Astrocyte (in vitro differentiated cells and primary cell): ENCODE data around the gene TGM2. TPM values are rescaled to one million over a fixed set of nuclear protein-coding genes. Genes with fewer than 3 reads are reported as not detected.

Experiments used
- DNase-seq: peaks from one replicate; pipeline ENCODE4 v3.0.0-alpha.2; 2010; ENCODE audit warnings: low read depth
- FAIRE-seq: peaks from 2 replicates; lab custom pipeline; 2011; peaks lifted over from hg19 to GRCh38; lab: Jason Lieb, UNC
- H2AFZ ChIP-seq: 2 replicates; pipeline ENCODE4 v1.6.0; 2012; ENCODE audit warnings: low read depth, low read length, inconsistent platforms
- H3K27ac ChIP-seq: 2 replicates; pipeline ENCODE4 v1.5.1; 2011; ENCODE audit warnings: low read depth, low read length, inconsistent platforms
- H3K27me3 ChIP-seq: 2 replicates; pipeline ENCODE4 v1.6.0; 2011; ENCODE audit warnings: low read length, inconsistent platforms; ENCODE audit not compliant: insufficient read depth
- H3K36me3 ChIP-seq: 2 replicates; pipeline ENCODE4 v1.5.1; 2011; ENCODE audit warnings: low read length, inconsistent platforms; ENCODE audit not compliant: insufficient read depth
- H3K4me1 ChIP-seq: 2 replicates; pipeline ENCODE4 v1.5.1; 2011; ENCODE audit warnings: low read length, inconsistent platforms; ENCODE audit not compliant: insufficient read depth
- H3K4me2 ChIP-seq: 2 replicates; pipeline ENCODE4 v1.6.0; 2012; ENCODE audit warnings: low read length, inconsistent platforms
- H3K4me3 ChIP-seq: 2 replicates; pipeline ENCODE4 v1.5.1; 2011; ENCODE audit warnings: low read depth, mild to moderate bottlenecking, low read length, inconsistent platforms; ENCODE audit not compliant: insufficient read depth
- H3K79me2 ChIP-seq: 2 replicates; pipeline ENCODE4 v1.6.0; 2012; ENCODE audit warnings: mild to moderate bottlenecking, low read length, inconsistent platforms; ENCODE audit not compliant: insufficient read depth
- H3K9ac ChIP-seq: 2 replicates; pipeline ENCODE4 v1.6.0; 2012; ENCODE audit warnings: mild to moderate bottlenecking, low read length, inconsistent platforms
- H3K9me3 ChIP-seq: 2 replicates; pipeline ENCODE4 v1.5.1; 2012; ENCODE audit warnings: low read depth, mild to moderate bottlenecking, low read length, inconsistent platforms; ENCODE audit not compliant: insufficient read depth
- H4K20me1 ChIP-seq: 2 replicates; pipeline ENCODE4 v1.6.0; 2012; ENCODE audit warnings: low read length, inconsistent platforms; ENCODE audit not compliant: insufficient read depth
- H3K27ac Mint-ChIP-seq: one replicate; pipeline ENCODE4 v1.8.0; 2021; ENCODE audit warnings: mild to moderate bottlenecking, mixed read lengths; ENCODE audit not compliant: unreplicated experiment
- H3K27me3 Mint-ChIP-seq: one replicate; pipeline ENCODE4 v1.8.0; 2021; ENCODE audit warnings: low read depth, mixed read lengths; ENCODE audit not compliant: unreplicated experiment
- H3K36me3 Mint-ChIP-seq: one replicate; pipeline ENCODE4 v1.8.0; 2021; ENCODE audit warnings: low read depth, mixed read lengths; ENCODE audit not compliant: unreplicated experiment
- H3K4me1 Mint-ChIP-seq: one replicate; pipeline ENCODE4 v1.8.0; 2021; ENCODE audit warnings: low read depth, mixed read lengths; ENCODE audit not compliant: unreplicated experiment
- H3K4me3 Mint-ChIP-seq: one replicate; pipeline ENCODE4 v1.8.0; 2021; ENCODE audit warnings: mild to moderate bottlenecking, moderate library complexity, mixed read lengths; ENCODE audit not compliant: unreplicated experiment
- H3K9me3 Mint-ChIP-seq: one replicate; pipeline ENCODE4 v1.8.0; 2021; ENCODE audit warnings: mild to moderate bottlenecking, mixed read lengths; ENCODE audit not compliant: unreplicated experiment
- EZH2 ChIP-seq: IDR thresholded peaks from 2 replicates; pipeline ENCODE4 v1.6.1; 2012; ENCODE audit warnings: mild to moderate bottlenecking, low read length, inconsistent platforms; ENCODE audit not compliant: insufficient read depth
- total RNA-seq: library from RNA; stranded (reverse); gene quantifications from 2 replicates; pipeline ENCODE4 v1.2.1, GENCODE V29; 2021
- TF ChIP-seq, protein P1 (sequence below): IDR thresholded peaks from 2 replicates; pipeline ENCODE4 v1.5.1; 2011; ENCODE audit warnings: low read depth, mild to moderate bottlenecking, inconsistent platforms, low read length, moderate library complexity; ENCODE audit not compliant: insufficient read depth

The TGM2 gene
- total RNA-seq, 1 donor from 2014 or later: 98.9 TPM

DNA sequence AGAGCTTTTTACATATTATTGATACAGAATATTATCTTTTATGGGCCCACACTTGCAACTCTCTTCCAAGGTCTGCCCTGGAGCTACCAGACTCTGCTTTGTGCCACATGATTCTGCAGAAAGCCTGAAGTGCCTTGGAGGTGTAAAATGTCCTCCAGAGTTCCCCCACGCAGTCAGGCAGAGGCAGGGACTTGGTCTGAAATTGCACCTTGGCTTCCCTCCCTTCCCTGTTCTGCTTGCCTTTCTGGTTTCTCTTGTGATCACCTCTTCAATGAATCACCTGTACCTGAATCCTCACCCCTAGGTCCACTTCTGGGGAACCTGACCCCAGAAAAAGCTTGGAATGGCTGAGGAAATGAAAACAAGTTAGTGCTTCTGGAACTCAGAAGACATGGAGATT, 43.0 kb upstream of the TGM2 start:
- Mint-ChIP-seq H3K4me3 (no peak overlapping the region), H3K27me3 (peaks cover 4% of the 10 kb centered on the region), H3K36me3 (peaks cover 1% of the 10 kb centered on the region), H3K4me1 (peaks cover 13% of the 10 kb centered on the region), H3K27ac (no peak overlapping the region), H3K9me3 (peaks cover 1% of the 10 kb centered on the region)
- no peaks in the 10 kb centered on the region for H4K20me1 ChIP-seq
- FAIRE-seq: no peak
- TF ChIP-seq, protein P1, sequence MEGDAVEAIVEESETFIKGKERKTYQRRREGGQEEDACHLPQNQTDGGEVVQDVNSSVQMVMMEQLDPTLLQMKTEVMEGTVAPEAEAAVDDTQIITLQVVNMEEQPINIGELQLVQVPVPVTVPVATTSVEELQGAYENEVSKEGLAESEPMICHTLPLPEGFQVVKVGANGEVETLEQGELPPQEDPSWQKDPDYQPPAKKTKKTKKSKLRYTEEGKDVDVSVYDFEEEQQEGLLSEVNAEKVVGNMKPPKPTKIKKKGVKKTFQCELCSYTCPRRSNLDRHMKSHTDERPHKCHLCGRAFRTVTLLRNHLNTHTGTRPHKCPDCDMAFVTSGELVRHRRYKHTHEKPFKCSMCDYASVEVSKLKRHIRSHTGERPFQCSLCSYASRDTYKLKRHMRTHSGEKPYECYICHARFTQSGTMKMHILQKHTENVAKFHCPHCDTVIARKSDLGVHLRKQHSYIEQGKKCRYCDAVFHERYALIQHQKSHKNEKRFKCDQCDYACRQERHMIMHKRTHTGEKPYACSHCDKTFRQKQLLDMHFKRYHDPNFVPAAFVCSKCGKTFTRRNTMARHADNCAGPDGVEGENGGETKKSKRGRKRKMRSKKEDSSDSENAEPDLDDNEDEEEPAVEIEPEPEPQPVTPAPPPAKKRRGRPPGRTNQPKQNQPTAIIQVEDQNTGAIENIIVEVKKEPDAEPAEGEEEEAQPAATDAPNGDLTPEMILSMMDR: no peak
- TF ChIP-seq EZH2: no peak
- no peak overlapping the region for H3K4me3 ChIP-seq
- H2AFZ ChIP-seq: no peak overlapping the region
- H3K9me3 ChIP-seq: no peaks in the 10 kb centered on the region
- H3K79me2 ChIP-seq: no peaks in the 10 kb centered on the region
- DNase-seq: no peak
- H3K4me2 ChIP-seq: no peak overlapping the region
- H3K36me3 ChIP-seq: no peaks in the 10 kb centered on the region
- peaks cover 2% of the 10 kb centered on the region for H3K4me1 ChIP-seq
- no peak overlapping the region for H3K9ac ChIP-seq
- no peaks in the 10 kb centered on the region for H3K27me3 ChIP-seq
- H3K27ac ChIP-seq: no peak overlapping the region

DNA sequence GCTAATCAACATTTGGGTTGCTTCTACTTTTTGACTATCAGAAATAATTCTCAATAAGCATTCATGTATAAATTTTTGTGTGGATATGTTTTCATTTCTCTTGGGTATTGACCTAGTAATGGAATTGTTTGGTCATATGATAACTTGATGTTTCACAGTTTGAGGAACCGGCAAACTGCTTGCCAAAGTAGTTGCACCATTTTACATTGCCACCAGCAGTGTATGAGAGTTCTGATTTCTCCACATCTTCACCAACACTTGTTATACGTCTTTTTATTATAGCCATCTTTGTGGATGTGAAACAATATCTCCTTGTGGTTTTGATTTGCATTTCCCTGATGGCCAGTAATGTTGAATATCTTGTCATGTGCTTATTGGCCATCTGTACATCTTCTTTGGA, 42.6 kb upstream of the TGM2 start:
- FAIRE-seq (no peak), DNase-seq (no peak)
- Histone ChIP-seq H3K4me1 (peaks cover 2% of the 10 kb centered on the region), H3K27ac (no peak overlapping the region), H3K4me3 (no peak overlapping the region), H3K9ac (no peak overlapping the region), H3K79me2 (no peaks in the 10 kb centered on the region), H3K4me2 (no peak overlapping the region), H4K20me1 (no peaks in the 10 kb centered on the region), H3K36me3 (no peaks in the 10 kb centered on the region), H3K9me3 (no peaks in the 10 kb centered on the region), H3K27me3 (no peaks in the 10 kb centered on the region), H2AFZ (no peak overlapping the region)
- Mint-ChIP-seq H3K4me3 (no peak overlapping the region), H3K27ac (no peak overlapping the region), H3K4me1 (peaks cover 13% of the 10 kb centered on the region), H3K9me3 (peaks cover 1% of the 10 kb centered on the region), H3K27me3 (peaks cover 4% of the 10 kb centered on the region), H3K36me3 (peaks cover 1% of the 10 kb centered on the region)
- TF ChIP-seq EZH2: no peak
- TF ChIP-seq, protein P1: no peak

DNA sequence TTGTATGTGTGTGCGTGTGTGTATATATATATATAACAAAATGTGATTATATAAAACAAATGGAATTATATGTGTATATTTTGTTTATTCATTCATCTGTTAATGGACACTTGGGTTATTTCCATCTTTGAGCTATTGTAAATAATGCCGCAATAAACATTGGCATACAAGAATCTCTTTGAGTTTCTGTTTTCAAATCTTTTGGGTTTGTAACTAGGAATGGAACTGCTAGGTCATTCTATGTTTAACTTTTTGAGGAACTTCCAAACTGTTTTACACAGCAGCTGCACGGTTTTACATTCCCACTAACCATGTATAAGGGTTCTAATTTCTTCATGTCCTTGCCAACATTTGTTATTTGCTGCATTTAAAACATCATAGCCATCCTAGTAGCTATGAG, 39.9 kb upstream of the TGM2 start:
- Histone ChIP-seq H4K20me1 (no peaks in the 10 kb centered on the region), H3K27ac (no peak overlapping the region), H3K4me3 (no peak overlapping the region), H3K9me3 (no peaks in the 10 kb centered on the region), H2AFZ (no peak overlapping the region), H3K27me3 (no peaks in the 10 kb centered on the region), H3K79me2 (no peaks in the 10 kb centered on the region), H3K4me2 (no peak overlapping the region), H3K9ac (no peak overlapping the region), H3K36me3 (no peaks in the 10 kb centered on the region), H3K4me1 (peaks cover 6% of the 10 kb centered on the region)
- Mint-ChIP-seq H3K27ac (no peak overlapping the region), H3K27me3 (peaks cover 4% of the 10 kb centered on the region), H3K36me3 (peaks cover 1% of the 10 kb centered on the region), H3K9me3 (peaks cover 1% of the 10 kb centered on the region), H3K4me1 (peaks cover 11% of the 10 kb centered on the region), H3K4me3 (no peak overlapping the region)
- TF ChIP-seq EZH2: no peak
- TF ChIP-seq, protein P1: no peak
- DNase-seq: no peak
- no peak for FAIRE-seq
